Esophagus squamous epithelium (tissue), 5 donors: ENCODE data around the gene CDC42BPB. TPM values are rescaled to one million over a fixed set of nuclear protein-coding genes. Genes with fewer than 3 reads are reported as not detected.
A peak's percentile ranks its signal among the peaks of the same experiment; 100 is the strongest.

Source experiments
- DNase-seq: peaks from one replicate; lab custom pipeline; 2025; lab: John Stamatoyannopoulos, UW
- H3K27ac ChIP-seq, 4 donors: fragments of 200-600 bp; sonication (generic); one replicate each; pipeline ENCODE4 v1.5.1; 2016 to 2019; ENCODE audit warnings: mild to moderate bottlenecking in 1 of 4
- H3K27me3 ChIP-seq, 4 donors: fragments of 200-600 bp; sonication (generic); 1 replicate in 3 of 4; 2 replicates in 1 of 4; pipeline versions ENCODE4 v1.5.1 to v1.6.0; 2017 to 2021; ENCODE audit warnings: antibody characterized with exemption in 1 of 4
- H3K36me3 ChIP-seq, 3 donors: fragments of 200-600 bp; sonication (generic); one replicate each; pipeline ENCODE4 v1.5.1; 2016 to 2019
- H3K4me1 ChIP-seq, 3 donors: fragments of 200-600 bp; sonication (generic); one replicate each; pipeline ENCODE4 v1.5.1; 2017 to 2019
- H3K4me3 ChIP-seq, 4 donors: fragments of 200-600 bp; sonication (generic); 1 replicate in 3 of 4; 2 replicates in 1 of 4; pipeline ENCODE4 v1.5.1; 2016 to 2019; ENCODE audit warnings: mild to moderate bottlenecking in 2 of 4, moderate library complexity in 1 of 4
- H3K9me3 ChIP-seq, 3 donors: fragments of 200-600 bp; sonication (generic); one replicate each; pipeline ENCODE4 v1.5.1; 2016 to 2019
- POLR2A ChIP-seq, 4 donors: fragments of 450-650 bp; IDR thresholded peaks; one replicate each; pipeline ENCODE4 v1.6.1; 2017; ENCODE audit warnings: antibody characterized with exemption in 4 of 4, mild to moderate bottlenecking in 4 of 4, moderate library complexity in 3 of 4
- WGBS, 2 donors: methylation state at CpG; one replicate each; pipeline ENCODE4 v1.1.5; 2018; 5-methylcytosine and 5-hydroxymethylcytosine counted together
- intact Hi-C: fragments of 100-400 bp; cut with DNase I; formaldehyde crosslinking; loops from one replicate; pipeline ENCODE4 v1.15.0; 2022
- total RNA-seq, 4 donors: library from RNA; depleted of rRNA; stranded (reverse); fragments of >200 nt; gene quantifications; one replicate each; pipeline ENCODE4 v1.1.0, GENCODE V29; 2016
- TF ChIP-seq, protein P1 (sequence below), 6 experiments: fragments of 450-650 bp in 4 of 6; fragments of 200-600 bp in 2 of 6; sonication (generic) in 2 of 6; IDR thresholded peaks; one replicate each; pipeline ENCODE4 v1.5.1; 2016 to 2019; ENCODE audit warnings: antibody characterized with exemption in 6 of 6, mild to moderate bottlenecking in 4 of 6, moderate library complexity in 4 of 6
- donor health status: DM: yes; HTN: yes; CAD: no.

CDC42BPB gene
- total RNA-seq, 4 donors from 2014 or later = 43.7 to 98.2 (median 81.2) TPM

- Histone ChIP-seq H3K27me3 (no peaks in the 10 kb centered on the region), H3K9me3 (no peaks in the 10 kb centered on the region), H3K36me3 (peaks cover 0 to 14% (median 0%) of the 10 kb centered on the region in 3 donors), H3K27ac (peak overlapping the region in 1 of 4 donors; percentile 43), H3K4me3 (no peak overlapping the region), H3K4me1 (peaks cover 40 to 78% (median 41%) of the 10 kb centered on the region in 3 donors)
- WGBS, 2 donors = 13 to 50% methylated on average over 1 to 3 of the region's 9 CpGs
- no peak for DNase-seq
- TF ChIP-seq, protein P1, sequence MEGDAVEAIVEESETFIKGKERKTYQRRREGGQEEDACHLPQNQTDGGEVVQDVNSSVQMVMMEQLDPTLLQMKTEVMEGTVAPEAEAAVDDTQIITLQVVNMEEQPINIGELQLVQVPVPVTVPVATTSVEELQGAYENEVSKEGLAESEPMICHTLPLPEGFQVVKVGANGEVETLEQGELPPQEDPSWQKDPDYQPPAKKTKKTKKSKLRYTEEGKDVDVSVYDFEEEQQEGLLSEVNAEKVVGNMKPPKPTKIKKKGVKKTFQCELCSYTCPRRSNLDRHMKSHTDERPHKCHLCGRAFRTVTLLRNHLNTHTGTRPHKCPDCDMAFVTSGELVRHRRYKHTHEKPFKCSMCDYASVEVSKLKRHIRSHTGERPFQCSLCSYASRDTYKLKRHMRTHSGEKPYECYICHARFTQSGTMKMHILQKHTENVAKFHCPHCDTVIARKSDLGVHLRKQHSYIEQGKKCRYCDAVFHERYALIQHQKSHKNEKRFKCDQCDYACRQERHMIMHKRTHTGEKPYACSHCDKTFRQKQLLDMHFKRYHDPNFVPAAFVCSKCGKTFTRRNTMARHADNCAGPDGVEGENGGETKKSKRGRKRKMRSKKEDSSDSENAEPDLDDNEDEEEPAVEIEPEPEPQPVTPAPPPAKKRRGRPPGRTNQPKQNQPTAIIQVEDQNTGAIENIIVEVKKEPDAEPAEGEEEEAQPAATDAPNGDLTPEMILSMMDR (IDR thresholded peaks at IDR 0.05) = no peak
- TF ChIP-seq POLR2A (IDR thresholded peaks at IDR 0.05) = no peak
- intact Hi-C loops = no loop called here
Measured at GRCh38 chr14:103016071-103016470, 41.3 kb downstream of the CDC42BPB start.

DNA sequence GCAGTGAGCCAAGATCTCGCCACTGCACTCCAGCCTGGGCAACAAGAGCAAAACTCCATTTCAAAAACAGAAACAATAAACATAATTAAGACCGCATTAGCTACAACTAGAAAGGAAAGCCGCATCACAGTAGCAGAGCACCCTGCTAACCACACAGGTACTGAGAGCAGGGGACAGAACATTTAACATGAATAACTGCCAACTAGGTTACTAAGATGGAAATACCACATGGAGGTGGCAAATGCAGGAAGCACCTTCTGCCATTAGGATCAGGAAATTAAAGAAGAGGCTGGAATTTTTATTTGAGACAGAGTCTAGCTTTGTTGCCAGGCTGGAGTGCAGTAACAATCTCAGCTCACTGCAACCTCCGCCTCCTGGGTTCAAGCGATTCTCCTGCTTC, 41.9 kb downstream of the CDC42BPB start:
- intact Hi-C loops = no loop called here
- 77 to 85% methylated on average over 5 of the region's 5 CpGs for WGBS, 2 donors

DNA sequence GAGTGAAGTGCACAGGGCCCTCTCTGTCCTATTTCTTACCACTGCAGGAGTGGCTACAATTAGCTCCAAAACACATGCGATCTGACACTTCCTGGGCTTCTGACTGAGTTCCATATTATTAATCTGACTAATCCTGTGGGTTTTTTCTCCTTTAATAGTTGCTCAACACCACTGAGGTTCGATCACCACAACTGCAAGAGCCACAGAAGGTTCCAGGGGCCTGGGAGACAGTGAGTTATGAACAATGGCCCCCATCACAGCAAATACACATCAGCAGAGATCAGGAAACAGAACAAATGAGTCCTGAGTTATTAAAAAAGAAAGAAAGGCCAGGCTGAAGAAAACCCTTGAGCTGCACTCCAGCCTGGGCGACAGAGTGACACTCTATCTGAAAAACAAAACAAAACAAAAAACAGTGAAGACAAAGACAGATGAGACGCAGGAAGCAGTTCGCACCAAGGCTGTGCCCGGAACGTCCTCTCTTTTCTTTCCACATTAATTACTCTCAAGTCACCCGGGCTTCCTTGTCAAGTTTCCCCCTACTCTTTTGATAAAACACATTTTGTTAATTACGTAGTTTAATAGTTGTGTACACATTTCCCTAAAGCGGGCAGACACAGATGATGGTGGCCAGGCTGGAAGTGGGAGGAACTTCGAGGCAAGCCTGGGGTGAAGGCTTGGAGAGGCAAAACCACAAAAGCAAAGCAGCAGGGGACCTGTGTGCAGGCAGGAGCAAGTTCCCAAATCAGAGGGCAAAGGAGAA, 42.7 kb downstream of the CDC42BPB start:
- peak overlapping the region in 3 of 4 donors; percentile 40 to 48 (median 43) for H3K27ac ChIP-seq
- 37 to 45% methylated on average over 10 to 11 of the region's 11 CpGs for WGBS, 2 donors
- no peak for TF ChIP-seq POLR2A (IDR thresholded peaks at IDR 0.05)
- TF ChIP-seq, protein P1 (IDR thresholded peaks at IDR 0.05) = no peak
- H3K9me3 ChIP-seq = no peaks in the 10 kb centered on the region
- no peak overlapping the region for H3K4me3 ChIP-seq
- peaks cover 36 to 78% (median 50%) of the 10 kb centered on the region in 3 donors for H3K4me1 ChIP-seq
- no peaks in the 10 kb centered on the region for H3K27me3 ChIP-seq
- intact Hi-C loops = no loop called here
- H3K36me3 ChIP-seq = peaks cover 0 to 19% (median 0%) of the 10 kb centered on the region in 3 donors
- no peak for DNase-seq

More for the DNA sequence above, 41.9 kb downstream of the CDC42BPB start:
- TF ChIP-seq POLR2A (IDR thresholded peaks at IDR 0.05) = no peak
- TF ChIP-seq, protein P1 (IDR thresholded peaks at IDR 0.05) = no peak
- Histone ChIP-seq H3K4me1 (peaks cover 40 to 78% (median 47%) of the 10 kb centered on the region in 3 donors), H3K4me3 (no peak overlapping the region), H3K36me3 (peaks cover 0 to 17% (median 0%) of the 10 kb centered on the region in 3 donors), H3K27ac (peak overlapping the region in 2 of 4 donors; percentile 43 to 48), H3K27me3 (no peaks in the 10 kb centered on the region), H3K9me3 (no peaks in the 10 kb centered on the region)
- no peak for DNase-seq

- Histone ChIP-seq H3K9me3 (no peaks in the 10 kb centered on the region), H3K27me3 (no peaks in the 10 kb centered on the region), H3K4me1 (peaks cover 23 to 76% (median 41%) of the 10 kb centered on the region in 3 donors), H3K27ac (no peak overlapping the region), H3K36me3 (peaks cover 0 to 35% (median 0%) of the 10 kb centered on the region in 3 donors), H3K4me3 (no peak overlapping the region)
- WGBS, 2 donors = 95 to 96% methylated on average over 8 to 12 of the region's 12 CpGs
- no peak for DNase-seq
- TF ChIP-seq, protein P1 (IDR thresholded peaks at IDR 0.05) = no peak
- TF ChIP-seq POLR2A (IDR thresholded peaks at IDR 0.05) = no peak
- intact Hi-C loops = no loop called here
Measured at GRCh38 chr14:103013028-103013427, 44.3 kb downstream of the CDC42BPB start.

DNA sequence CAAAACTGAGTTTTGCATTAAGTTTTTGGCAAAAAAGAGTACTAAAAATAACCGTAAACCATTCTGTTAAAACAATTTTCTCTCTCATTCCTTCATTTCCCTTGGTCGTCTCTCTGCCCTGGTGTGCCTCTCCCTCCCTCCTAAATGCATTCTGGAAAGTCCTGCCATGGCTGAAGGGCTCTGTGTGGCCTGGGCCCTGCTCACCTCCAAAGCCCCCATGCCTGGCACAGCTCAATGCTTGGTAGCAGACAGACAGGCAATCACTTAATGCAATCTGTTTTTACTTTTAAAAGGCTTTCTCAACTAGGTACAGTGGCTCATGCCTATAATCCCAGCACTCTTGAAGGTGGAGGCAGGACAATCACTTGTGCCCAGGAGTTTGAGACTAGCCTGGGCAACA, 47.8 kb downstream of the CDC42BPB start:
- DNase-seq = no peak

More for the DNA sequence above, 47.8 kb downstream of the CDC42BPB start:
- H3K36me3 ChIP-seq = peaks cover 0 to 62% (median 0%) of the 10 kb centered on the region in 3 donors
- intact Hi-C loops = no loop called here
- H3K4me3 ChIP-seq = no peak overlapping the region
- peaks cover 5 to 56% (median 23%) of the 10 kb centered on the region in 3 donors for H3K4me1 ChIP-seq
- H3K27ac ChIP-seq = peak overlapping the region in 2 of 4 donors; percentile 82 to 85
- 90 to 93% methylated on average over 2 of the region's 2 CpGs for WGBS, 2 donors
- TF ChIP-seq POLR2A (IDR thresholded peaks at IDR 0.05) = no peak
- TF ChIP-seq, protein P1 (IDR thresholded peaks at IDR 0.05) = no peak
- H3K9me3 ChIP-seq = no peaks in the 10 kb centered on the region
- H3K27me3 ChIP-seq = no peaks in the 10 kb centered on the region
